NCI-H1048 (cell line): ENCODE measurements around the gene FSIP1.

Experiments
- DNase-seq: peaks from one replicate; lab custom pipeline; 2025; lab: John Stamatoyannopoulos, UW

FSIP1 gene

DNA sequence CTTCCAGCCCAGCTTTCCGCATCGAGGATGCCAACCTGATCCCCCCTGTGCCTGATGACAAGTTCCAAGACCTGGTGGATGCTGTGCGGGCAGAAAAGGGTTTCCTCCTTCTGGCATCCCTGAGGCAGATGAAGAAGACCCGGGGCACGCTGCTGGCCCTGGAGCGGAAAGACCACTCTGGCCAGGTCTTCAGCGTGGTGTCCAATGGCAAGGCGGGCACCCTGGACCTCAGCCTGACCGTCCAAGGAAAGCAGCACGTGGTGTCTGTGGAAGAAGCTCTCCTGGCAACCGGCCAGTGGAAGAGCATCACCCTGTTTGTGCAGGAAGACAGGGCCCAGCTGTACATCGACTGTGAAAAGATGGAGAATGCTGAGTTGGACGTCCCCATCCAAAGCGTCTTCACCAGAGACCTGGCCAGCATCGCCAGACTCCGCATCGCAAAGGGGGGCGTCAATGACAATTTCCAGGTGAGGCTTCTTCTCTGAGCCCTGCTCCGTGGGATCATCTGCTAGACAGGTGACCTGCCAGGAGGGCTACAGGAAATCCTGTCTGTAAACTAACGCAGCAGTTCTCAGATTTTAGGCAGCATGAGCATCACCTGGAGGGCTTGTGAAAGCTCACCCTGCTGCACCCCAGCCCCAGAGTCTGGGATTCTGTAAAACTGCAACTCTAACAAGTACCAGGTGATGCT is 200.2 kb downstream of the FSIP1 start:
- DNase-seq, result no peak

GRCh38 chr15:39581793-39582285 is 200.8 kb downstream of the FSIP1 start:
- DNase-seq, result no peak

DNA sequence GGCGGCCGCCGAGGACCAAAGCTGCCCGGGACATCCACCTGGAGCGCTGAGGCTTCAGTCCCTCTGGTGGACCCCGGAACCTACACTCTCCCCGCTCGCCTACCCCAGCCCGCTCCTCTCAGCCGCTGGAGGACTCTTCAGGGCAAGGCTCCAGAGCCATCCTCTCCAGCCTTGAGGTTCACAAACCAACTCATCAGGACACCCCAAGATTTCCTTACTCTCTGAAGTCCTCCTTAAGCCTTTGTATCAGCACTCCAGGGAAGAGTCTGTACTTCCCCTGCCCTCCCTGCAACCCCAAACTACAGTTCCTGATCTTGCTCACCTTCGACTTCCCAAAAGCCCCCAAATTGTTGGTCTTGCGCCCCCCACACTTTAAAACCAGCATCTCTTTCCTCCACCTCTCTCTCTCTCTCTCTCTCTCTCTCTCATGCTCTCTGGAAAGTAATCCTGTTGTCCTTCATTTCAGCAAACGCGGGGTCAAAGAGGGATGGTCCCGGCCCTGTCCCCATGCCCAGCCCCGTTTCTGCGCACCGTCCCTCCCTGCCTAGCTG is 201.3 kb downstream of the FSIP1 start:
- no peak for DNase-seq

DNA sequence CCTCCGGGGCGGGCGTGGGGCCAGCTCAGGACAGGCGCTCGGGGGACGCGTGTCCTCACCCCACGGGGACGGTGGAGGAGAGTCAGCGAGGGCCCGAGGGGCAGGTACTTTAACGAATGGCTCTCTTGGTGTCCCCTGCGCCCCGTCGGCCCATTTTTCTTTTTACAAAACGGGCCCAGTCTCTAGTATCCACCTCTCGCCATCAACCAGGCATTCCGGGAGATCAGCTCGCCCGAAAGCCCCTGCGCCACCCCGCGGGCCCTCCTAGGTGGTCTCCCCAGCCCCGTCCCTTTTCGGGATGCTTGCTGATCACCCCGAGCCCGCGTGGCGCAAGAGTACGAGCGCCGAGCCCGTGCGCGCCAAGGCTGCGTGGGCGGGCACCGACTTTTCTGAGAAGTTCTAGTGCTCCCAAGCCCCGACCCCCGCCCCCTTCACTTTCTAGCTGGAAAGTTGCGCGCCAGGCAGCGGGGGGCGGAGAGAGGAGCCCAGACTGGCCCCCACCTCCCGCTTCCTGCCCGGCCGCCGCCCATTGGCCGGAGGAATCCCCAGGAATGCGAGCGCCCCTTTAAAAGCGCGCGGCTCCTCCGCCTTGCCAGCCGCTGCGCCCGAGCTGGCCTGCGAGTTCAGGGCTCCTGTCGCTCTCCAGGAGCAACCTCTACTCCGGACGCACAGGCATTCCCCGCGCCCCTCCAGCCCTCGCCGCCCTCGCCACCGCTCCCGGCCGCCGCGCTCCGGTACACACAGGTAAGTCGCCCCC is 202.0 kb downstream of the FSIP1 start, which contains the start of gene THBS1:
Gene THBS1 (plus strand): TSS at position 595 of the 757 bp plus-strand sequence. CDS start 779 bp downstream, outside the sequence.
- peak; percentile 26 for DNase-seq

GRCh38 chr15:39580117-39580484 is 202.5 kb downstream of the FSIP1 start:
- DNase-seq, result peak; percentile 61

DNA sequence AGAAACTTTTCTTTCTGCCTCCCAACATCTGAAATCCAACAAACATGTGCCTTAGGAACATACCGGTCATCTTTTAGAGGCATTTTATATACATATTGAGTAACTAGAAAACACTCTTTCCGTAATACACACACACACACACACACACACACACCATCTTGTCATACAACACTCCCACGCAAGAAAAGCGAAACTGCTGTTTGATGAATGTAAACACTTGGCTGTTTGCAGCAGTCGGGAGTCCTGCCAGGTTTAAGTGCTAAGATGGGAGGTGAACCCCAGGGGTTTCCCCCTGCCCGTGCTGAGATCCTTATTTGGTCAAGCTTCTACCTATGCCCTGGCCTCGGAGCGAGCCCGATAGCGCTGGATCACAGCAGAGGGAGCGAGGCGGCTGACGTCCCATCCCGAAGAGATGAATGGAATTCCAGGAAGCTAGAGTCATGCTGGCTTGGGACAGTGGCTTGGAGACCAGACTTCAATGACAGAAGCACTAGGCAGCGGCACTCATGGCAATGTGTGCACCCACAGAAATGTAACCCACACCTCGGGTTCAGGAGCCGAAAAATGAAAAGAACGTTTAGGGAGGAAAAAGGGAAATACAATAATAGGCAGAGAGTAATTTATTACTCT is 203.0 kb downstream of the FSIP1 start:
- DNase-seq, result no peak

GRCh38 chr15:39578851-39579486 is 203.7 kb downstream of the FSIP1 start:
- no peak for DNase-seq

DNA sequence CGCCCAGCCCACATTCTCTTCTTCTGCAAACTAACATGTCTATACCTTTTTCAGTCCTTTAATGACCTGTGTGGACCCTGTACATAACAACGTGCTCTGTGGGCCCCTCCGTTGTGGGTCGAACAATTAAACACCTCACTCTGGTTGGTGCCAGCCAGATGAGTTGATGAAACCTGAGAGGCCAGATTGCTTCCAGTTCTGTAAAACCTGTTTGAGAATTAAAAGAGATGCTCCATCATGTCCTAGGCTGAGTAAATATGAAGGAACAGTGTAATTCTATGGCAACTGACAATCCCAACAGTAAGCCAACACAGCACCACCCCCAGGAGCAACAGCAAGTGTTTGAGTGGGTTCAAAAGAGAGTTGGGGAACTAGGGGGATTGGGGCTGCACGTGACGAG is 207.5 kb downstream of the FSIP1 start:
- no peak for DNase-seq

- DNase-seq, result no peak
These were observed 208.2 kb downstream of the FSIP1 start for GRCh38 chr15:39574427-39574826.

DNA sequence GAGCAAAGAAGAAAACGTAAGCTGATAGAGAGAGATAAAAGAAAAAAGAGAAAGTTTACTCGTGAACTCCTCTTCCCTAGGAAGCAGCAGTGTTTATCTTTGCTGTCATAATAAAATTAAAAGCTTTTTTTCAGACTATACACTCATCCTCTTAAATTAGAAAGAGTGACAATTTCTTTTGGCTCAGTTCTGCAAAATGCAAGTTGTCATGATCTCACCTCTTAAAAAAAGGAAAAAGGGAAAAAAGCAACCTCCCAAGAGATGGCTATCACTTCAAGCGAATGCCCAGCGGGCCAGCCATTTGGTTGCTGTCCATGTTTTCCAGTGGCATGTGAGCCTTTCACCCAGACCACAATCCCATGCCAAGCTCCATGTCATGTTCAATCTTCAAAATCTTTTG is 208.8 kb downstream of the FSIP1 start:
- DNase-seq, result no peak

- no peak for DNase-seq
These were observed 209.4 kb downstream of the FSIP1 start for GRCh38 chr15:39573287-39573686.

DNA sequence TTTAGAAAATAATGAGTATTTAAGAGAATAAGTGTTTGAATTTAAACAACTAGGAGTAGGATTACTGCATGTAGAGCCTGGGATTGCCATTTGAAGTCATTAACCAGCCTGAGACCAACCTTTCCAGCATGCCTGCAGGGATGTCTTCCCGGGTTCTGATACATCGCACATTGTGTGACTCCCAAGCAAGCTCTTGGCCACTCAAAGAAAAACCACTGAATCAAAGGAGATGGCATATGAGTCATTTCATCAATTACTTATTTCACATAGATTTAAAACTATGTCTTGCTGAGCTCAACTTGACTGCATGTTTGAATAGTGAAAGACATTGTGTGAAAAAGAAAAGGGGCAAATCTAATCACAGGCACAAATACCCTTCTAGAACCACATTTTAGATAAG is 216.8 kb downstream of the FSIP1 start:
- DNase-seq, result no peak

DNA sequence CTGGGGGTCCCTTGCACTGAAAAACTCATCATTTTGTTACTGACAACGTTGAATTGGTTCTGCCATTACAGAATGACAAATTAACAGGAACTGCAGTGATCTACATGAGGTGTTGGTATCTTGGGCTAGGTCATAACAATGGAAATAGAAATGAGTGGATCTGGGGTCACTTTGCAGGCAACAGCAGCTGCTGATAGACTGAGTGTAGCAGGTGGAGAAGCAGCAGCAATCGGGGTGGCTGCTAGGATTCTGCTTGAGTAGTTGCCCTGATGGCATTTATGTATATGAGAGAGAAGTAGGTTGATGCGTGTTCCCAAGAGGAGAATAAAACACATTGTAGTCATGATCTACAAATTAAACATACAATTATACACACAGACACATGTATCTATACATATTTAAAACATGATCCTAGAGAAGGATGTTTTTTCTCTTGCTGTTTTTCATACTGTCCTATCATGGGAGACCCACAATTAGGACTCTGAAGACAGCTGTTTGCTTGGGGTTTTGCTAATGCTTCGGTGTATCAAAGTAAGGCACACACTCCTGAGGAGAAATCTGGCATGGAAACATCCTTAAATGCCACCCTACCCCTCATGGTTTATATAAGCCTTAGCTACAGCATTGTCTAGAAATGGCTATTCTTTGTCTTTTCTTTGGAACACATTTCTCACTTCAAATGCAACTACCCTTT is 217.5 kb downstream of the FSIP1 start:
- no peak for DNase-seq

DNA sequence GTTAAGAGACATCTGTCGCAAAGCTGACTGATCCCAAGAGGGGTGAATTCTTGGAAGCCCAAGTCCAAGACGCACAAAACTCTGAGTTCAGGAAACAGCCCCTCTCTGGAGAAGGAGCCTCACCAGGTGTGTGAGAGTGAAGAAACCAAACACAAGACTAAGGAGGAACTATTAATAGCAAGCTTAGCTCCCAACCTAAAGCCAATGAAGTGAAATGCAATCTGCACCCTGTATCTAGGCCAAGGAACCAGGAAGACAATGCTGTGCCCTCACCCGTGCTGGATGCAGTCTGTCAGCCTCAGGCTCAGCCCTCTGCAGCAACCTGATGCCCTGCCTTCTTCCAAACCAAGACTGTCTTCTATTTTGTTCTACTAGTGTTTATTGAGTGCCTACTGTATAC is 224.2 kb downstream of the FSIP1 start:
- no peak for DNase-seq

GRCh38 chr15:39556461-39556860 is 226.2 kb downstream of the FSIP1 start:
- no peak for DNase-seq

DNA sequence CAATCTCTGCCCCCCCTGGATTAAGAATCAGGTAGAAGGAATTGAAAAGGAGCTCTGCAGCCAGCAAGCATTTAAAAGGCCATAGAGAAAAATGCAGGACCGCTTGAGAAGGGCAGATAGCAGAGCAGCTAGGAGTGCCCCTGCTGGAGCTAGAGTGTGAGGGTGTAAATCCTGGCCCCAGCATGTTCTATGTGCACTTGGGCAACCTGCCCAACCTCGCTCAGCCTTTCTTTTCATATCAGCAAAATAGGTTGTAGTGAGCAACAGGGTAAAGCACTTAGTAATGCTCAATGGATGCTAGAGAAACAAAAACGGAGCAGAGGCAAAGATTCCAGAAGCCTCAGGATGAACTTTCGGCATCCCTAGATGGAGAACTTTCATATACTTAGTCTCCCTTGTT is 226.8 kb downstream of the FSIP1 start:
- DNase-seq, result no peak

GRCh38 chr15:39554746-39555387 is 227.8 kb downstream of the FSIP1 start:
- no peak for DNase-seq

GRCh38 chr15:39553947-39554693 is 228.5 kb downstream of the FSIP1 start:
- DNase-seq, result no peak

DNA sequence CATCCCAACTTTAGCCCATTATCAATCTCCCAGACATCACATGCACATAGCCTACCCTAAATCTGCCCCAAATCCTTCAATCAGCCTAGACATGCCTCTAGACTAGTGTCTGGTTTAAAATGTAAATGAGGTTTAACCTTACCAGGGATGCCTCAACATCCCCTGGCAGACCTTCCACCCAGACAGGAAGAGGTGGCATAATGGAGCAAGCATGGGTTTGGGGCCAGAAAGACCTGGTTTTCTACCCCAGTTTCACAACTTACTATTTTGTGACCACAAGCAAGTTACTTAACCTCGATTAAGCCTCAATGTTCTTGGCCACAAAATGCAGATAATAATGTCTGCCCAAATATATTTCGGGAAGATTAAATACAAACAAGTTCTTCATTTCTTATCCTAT is 230.1 kb downstream of the FSIP1 start:
- DNase-seq, result no peak

DNA sequence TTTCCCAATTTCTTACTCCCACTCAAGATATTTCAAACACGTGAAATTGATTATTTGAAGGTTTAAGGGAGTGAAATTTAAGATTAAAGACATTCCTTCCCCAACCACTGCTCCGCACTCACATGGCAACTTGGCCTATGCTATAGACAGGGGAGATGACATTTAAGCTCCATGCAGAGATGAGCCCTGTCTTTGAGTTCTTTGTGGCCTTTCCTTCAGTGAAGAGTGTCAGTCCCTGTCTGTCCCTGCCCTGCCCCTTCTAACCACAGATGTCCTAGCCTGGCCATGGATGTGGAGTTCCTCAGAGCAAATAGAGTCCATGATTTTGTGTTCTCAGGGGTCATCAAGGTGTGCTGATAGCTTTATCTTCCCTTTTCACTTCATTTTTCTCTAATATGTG is 231.2 kb downstream of the FSIP1 start:
- DNase-seq, result no peak
